GM19099 (cell line): ENCODE measurements around the gene WDR27.

Source experiments
- POLR2A ChIP-seq: IDR thresholded peaks from 3 replicates; pipeline ENCODE4 v1.6.1; 2011; ENCODE audit warnings: low read depth; ENCODE audit not compliant: insufficient read length; ENCODE audit errors: extremely low read depth

WDR27 gene

DNA sequence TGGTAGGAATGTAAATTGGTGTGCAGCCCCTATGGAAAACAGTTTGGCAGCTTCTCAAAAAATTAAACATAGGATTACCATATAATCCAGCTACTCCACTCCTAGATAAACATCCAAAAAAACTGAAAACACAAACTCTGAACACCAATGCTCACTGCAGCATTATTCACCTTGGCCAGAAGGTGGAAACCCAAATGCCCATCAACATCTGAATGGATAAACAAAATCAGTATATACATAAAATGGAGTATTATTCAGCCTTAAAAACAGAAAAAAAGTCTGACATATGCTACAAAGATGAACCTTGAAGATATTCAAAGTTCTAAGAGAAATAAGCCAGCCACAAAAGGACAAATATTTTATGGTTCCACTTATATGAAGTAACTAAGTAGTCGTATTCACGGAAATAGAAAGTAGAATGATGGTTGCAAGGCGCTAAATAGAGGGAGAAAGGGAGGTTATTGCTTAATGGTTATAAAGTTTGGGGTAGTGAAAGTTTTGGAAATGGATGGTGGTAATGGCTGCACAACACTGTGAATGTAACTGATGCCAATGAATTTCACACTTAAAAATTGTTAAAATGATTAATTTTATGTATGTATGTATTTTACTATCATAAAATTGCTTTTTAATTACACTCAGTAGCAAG lies 18.5 kb upstream of the WDR27 start:
- TF ChIP-seq POLR2A = no peak

DNA sequence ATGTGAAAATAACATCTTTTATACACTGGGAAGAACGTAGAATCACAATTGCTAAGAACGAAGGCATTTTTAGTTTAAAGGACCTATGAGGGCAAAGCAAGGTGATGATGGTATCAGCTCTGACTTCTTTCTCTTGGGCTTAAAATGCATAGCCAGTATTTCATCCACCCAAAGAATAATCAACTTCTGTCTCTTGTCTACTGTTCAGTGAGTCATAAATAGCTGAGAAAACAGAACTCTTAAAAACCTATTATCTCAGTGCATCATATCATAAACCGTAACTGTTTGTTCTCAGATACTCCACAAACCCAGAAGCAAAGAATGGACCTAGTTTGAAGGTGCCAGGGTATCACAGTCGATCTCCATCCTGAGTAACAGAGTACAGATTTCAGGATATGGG lies 17.3 kb upstream of the WDR27 start:
- TF ChIP-seq POLR2A = no peak

DNA sequence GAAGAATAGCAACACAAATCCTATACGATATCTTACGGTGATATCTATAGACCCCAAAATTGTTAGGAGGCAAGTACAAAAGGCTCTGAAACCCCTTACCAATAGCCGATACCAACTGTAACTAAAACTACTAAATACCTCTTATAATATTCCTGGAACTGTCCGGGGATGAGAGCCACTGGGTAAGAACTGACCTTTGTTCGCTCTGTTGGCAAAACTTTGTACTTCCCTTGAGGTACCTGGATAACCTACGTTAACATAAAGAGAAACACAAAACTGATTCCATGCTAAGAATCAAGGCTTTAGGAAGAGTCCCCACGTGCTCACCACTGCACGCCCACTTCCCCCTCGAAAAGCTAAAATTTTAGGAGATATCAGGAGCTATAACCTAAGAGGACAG lies 12.8 kb upstream of the WDR27 start:
- TF ChIP-seq POLR2A = no peak

DNA sequence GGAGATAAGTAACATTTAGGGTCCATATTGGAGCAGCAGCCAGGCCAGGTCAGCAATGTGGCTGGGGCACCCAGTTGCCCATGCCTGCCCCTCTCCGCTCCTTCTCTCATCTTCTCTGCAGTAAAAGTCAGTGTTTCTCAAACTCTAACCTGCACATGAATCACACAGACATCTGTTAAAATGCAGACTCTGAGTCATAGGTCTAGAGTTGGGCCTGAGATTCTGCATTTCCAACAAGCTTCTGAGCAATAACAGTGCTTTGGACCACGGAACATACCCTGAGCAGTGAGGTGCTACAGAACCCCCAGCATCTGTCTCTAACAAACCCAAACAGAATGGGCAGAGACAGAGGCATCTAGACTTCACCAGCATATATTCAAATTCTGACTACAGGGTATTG lies 12.3 kb upstream of the WDR27 start:
- TF ChIP-seq POLR2A = no peak

DNA sequence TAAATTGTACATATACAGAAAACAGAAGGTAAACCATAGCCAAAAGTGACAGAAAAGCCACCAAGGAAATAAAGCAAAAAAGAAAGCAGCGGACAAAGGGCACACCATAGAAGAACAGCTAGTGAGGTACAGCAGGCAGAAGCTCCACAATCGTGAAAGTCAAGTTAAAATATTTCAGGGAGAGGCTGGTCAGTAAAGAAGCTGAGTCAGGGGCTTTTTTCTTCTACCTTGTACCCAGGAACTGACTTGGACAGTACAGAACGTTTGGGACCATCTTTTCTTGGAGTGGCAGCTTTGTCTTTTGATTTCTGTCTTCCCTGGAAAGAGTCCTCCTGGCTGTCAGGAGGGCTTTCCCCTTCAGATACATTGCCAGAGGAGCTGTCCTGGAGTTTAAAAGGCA lies 8.2 kb upstream of the WDR27 start:
- no peak for TF ChIP-seq POLR2A

DNA sequence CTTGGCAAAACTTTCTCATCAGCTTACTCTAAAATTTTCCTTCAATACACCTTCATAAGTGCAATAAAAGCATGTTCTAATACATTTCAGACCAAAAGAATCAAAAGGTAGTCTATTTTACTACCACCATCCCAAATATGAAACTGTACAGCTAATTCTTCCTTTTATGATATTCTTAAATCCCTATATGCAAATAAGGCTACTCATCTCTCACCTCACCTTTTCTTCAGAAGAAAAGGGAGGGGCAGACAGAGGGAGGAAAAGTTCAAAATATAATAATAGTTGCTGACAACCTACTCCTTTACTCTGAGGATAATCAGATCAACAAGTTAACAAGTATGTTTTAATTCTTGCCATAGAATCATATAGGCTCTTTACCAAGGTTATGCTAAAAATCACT lies 7.5 kb upstream of the WDR27 start:
- no peak for TF ChIP-seq POLR2A

DNA sequence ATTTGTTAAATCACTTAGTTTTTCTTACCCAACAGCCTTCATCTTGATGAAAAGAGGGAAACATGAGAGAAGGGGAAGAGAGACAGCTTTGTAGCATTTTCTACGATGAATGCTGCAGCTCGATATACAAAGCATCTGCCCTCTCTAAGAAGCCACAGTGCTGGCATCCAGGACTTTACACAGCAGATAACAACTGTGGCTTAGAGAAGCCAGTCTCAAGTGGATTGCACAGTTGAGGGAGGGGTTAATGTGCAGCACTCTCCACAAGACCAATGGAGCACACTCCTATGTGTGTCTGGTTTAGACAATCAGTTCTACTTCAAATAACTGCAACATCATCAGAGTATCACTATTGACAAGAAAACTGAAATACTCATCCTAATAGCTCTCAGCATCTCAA lies 5.9 kb upstream of the WDR27 start:
- no peak for TF ChIP-seq POLR2A

DNA sequence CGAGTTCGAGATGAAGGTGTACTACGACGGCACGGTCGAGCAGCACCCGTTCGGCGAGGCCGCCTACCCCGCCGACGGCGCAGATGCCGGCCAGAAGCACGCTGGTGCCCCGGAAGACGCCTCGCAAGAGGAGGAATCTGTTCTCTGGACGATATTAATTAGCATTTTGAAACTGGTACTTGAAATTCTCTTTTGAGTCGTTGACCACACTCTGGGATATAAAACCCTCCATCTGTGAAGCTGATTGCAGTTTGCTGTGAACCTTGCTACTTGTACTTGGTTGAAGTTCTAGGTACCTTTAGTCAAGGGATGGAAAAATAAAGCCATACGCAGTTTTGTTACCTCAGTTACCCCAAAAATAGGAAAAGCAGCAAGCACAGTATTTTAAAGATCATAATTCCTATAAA lies 1.0 kb upstream of the WDR27 start:
- TF ChIP-seq POLR2A = no peak

DNA sequence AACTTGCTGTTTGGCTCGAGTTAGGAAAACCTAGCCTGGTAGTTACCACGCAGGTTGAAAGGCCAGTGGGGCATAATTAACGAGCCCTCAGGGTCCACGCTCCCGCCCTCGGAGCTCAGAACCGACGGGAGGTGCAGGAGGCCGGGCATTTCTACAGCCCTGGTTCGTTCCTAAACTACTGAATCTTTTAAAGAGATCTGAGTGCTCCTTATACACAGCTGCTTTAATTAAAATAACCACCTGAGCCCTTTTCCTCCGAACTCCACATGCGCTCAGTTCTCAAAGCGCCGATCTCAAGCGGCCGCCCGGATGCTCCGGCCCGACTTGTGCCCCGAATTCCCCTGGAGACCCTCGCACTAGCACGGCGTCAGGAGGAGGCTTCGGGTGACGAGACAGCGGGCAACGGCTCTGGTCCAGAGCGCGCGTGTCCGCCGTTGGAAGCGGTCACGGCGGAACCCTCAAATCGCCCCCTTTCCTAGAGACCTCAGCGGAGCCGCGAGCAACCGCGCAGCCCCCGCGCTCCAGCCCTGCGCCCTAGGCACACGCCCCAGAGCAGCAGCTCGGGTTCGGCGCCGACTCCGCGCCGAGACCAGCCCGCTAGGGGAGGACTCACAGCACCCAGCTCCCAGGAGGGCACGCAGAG lies 397 bp downstream of the WDR27 start:
- no peak for TF ChIP-seq POLR2A

DNA sequence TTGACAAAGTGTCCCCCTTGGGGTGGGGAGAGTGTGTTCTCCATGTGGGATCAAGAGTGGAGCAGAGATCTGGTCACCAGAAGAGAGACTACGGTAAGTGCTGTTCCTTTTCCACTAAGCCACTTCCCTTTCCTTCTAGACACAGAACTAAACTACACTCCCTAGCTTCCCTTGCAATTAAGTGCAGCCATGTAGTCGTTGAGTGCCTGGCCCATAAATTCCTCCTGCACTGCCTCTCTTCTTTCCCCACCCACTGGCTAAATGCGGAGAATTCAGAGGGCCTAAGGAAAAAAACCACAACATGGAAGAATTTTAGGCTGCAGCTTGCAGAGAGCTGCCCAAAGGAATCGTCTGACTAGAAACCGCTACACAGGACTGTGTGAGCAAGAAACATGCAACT lies 1.5 kb downstream of the WDR27 start:
- no peak for TF ChIP-seq POLR2A

DNA sequence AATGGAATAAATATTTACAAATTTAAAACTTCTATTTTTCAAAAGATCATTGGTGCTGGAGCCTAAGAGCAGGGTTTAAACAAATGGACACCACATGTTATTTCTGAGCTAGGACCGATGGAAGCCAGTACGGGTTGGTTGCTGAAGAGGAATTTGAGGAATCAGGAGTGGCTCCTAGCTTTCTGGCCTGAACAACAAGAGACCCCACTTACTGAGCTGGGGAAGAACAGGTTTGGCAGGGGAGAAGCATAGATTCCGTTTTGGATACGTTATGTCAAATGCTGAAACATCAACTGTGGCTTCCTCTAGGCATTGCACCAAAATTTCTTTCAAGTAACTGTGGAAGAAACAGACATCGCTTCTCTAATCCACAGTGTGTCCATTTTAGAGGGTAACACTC lies 6.7 kb downstream of the WDR27 start:
- no peak for TF ChIP-seq POLR2A

DNA sequence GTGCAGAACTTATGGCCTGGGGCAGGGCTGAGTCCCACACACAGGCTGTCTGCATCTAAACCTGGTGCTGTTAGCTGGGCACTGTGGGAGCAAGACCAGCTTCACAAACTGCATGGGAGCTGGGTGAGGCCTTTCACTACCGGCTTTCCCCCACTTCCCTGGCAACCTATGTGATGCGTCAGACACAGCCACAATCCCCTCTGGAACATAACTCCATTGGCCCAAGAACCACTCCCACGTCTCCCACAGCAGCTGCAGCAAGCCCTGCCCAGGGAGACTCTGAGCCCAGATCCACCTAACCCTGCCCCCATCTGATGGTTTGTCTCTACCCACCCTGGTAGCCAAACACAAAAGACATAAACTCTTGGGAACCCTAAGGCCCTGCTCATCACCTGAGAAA lies 9.3 kb downstream of the WDR27 start:
- no peak for TF ChIP-seq POLR2A

DNA sequence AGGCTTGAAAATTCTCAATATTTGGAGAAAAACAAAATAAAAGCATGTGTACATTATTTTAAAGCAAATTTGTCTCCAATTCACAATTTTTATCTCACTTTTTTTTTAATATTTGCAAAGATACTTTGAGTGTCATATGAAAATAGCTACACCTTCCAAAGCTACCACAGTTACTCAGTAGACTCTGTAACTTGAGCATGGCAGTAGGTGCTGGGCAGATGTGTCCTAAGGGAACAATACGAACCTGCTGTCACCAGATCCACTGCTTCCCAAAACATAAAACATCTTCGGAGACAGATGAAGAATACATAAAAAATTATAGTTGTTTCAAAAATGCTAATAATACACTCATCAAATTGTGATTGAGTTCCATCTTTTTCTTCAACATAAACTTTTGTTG lies 10.6 kb downstream of the WDR27 start:
- no peak for TF ChIP-seq POLR2A

DNA sequence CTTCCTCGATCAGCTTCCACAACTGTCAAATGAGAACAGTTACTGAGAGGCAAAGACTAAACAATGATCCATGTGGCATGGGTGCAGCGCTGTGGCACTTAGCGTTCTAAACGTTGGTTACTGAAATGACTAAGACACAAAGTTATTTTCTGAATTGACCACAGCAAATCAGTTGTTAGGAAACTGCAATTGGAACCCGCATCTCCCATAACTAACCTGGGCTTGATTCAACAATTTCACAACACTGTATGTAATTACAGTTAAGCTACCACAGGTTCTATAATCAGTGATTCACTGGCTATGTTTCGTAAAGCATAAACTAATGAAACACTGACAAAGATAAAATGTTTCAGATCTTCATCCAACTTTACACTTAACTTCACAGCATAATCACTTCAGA lies 12.5 kb downstream of the WDR27 start:
- TF ChIP-seq POLR2A = no peak

DNA sequence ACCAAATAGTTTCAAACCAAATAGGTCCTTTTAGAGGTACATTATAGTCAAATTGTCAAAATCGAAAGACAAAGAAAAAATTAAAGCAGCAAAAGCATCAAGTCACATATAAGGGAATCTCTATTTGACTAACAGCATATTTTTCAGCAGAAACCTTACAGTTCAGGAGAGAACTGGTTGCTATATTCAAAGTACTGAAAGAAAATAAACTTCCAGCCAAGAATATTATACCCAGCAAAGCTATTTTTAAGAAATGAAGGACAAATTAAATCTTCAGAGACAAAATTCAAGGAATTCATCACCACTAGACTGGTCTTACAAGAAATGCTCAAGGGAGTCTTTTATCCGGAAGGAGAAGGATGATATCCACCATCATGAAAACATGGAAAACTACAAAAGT lies 16.0 kb downstream of the WDR27 start:
- TF ChIP-seq POLR2A = no peak

DNA sequence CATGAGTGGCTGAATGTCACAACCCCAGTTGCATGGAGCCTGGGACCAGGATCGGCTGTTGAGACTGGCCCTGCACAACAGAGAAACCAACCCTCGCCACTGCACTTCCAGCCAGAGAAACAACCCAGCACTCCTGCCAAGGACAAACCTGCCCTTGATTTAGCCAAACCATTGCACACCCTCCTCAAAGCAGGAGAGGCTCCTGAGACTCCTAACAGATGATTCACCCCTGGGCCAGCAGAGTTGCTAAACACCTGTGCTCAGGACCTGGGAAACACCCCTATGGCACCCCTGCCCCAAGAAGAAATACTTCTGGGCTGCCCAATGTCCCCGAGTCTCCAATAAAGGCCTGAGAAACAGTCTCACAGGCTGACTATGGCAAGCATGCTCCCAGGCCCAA lies 17.8 kb downstream of the WDR27 start:
- TF ChIP-seq POLR2A = no peak

DNA sequence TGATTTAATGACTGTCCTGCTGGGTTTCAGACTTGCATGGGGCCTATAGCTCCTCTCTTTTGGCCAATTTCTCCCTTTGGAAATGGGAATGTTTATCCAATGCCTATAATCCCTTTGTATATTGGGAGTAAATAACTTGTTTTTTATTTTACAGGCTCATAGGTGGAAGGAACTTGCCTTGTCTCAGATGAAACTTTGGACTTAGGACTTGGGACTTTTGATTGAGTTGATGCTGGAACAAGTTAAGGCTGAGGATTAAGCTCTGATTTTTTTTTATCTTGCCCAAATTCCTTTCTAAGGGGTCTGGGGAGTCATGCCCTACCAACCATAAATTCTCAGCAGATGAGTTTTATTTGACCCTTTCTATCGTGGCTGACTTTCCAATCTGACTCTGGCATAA lies 23.5 kb downstream of the WDR27 start:
- no peak for TF ChIP-seq POLR2A

DNA sequence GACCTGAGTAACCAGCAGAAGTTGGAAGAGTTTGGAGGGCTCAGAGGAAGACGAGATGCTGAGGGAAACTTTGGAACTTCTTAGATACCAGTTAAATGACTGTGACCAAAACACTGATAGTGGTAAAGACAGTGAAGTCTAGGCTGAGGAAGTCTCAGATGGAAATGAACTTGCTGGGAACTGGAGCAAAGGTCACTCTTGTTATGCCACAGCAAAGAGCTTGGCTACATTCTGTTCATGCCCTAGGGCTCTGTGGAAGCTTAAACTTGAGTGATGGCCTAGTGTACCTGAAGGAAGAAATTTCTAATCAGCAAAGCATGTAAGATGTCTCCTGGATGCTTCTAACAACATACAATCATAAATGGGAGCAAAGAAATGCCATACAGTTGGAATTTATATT lies 24.7 kb downstream of the WDR27 start:
- no peak for TF ChIP-seq POLR2A

DNA sequence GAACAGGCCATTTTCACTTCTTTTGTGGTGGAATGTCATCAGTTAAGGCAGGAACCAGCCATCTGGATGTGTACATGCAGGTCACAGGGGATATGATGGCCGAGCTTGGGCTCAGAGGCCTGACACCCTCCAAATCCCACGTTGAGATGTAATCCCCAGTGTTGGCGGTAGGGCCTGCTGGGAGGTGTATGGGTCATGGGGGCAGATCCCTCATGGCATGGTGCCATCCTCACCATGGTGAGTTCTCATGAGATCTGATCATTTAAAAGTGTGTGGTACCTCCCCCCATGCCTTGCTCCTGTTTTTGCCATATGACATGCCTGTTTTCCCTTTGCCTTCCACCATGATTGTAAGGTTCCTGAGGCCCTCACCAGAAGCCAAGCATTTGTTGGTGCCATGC lies 26.8 kb downstream of the WDR27 start:
- TF ChIP-seq POLR2A = no peak
